Fibroblast of skin of right quadriceps (primary cell): Measurements from ENCODE around the gene TYK2.
"Not testable (repeated sequence)": the region's sequence is repeated elsewhere in the genome, so short reads cannot be mapped to it uniquely, and the experiment has no call there.

Experiments used
- DNase-seq: peaks from one replicate; pipeline ENCODE4 v3.0.0-alpha.2; 2013

TYK2 gene

GRCh38 chr19:10368101-10368803, 12.1 kb downstream of the TYK2 start:
- DNase-seq = no peak

DNA sequence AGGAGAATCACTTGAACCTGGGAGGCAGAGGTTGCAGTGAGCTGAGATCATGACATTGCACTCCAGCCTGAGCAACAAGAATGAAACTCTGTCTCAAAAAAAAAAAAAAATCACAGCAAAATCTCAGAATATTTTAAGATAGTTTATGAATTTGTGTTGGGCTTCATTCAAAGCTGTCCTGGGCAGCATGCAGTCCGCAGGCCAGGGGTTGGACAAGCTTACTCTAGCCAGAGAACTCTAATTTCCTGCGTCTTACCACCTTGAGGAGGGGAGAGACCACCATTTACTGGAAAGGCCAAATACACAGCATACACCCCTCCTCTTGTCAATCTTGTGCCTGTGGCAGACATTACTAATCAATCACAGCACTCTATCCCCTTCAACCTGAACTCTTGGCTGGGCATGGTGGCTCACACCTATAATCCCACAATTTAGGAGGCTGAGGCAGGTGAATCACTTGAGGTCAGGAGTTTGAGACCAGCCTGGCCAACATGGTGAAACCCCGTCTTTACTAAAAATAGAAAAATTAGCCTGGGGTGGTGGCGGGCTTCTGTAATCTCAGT, 13.3 kb downstream of the TYK2 start:
- DNase-seq = not testable (repeated sequence)

DNA sequence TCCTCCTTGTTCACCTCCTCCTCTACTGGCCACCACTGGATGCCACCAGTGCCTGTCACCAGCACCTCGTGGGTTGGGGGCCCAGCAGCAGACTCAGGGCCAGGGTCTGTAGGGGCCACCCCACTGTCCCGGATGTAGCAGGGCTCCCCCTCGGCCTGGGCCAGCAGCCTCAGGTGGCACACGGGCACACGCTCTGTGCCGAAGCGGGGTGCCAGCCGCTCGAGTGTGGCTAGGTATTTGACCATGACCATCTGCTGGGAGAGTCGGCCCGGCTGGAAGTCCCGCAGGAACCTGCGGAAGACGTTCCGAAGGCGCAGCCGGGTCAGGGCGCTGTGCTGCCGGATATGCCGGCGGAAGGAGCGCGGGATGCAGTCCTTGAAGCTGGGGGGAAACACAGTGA, 14.9 kb downstream of the TYK2 start:
- no peak for DNase-seq

DNA sequence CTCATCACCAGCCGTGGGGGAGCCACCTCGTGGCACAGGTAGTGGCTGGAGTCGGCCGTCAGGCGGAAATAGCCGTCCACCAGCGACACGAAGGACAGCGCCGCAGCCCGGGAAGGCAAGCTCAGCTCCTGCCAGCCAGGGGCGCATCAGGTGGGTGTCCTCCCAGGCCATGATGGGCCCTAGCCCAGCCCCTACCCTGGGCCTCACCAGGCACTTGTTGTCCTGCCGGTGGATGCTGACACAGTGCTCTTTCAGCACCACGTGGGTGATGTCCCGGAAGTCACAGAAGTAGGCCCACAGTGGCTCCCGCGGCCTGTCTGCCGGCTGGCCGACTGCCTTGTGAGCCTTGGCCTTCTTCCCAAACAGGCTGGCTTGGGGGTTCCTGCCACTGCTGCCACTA, 15.7 kb downstream of the TYK2 start:
- DNase-seq = no peak

- no peak for DNase-seq
Measured at GRCh38 chr19:10363789-10364281, 16.5 kb downstream of the TYK2 start.

- DNase-seq = no peak
Measured at GRCh38 chr19:10362259-10362658, 18.1 kb downstream of the TYK2 start.

DNA sequence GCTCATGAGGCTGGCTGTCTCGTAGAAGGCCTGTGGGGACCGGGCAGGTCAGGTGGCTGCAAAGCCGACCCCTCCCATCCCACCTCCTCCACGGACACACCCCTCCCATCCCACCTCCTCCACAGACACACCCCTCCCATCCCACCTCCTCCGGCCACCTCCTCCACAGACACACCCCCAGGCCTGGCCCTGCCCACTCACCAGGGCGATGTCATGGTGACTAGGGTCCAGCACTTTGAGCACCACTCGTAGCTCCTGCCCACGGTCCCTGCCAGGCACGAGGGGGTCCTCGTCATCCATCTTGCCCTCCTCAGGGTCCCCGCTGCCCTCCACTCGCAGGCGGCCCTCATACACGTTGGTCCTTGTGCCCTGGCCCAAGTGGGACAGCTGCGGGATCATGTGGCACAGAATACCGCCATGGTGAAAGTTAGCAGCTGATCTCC, 18.8 kb downstream of the TYK2 start:
- DNase-seq = no peak

DNA sequence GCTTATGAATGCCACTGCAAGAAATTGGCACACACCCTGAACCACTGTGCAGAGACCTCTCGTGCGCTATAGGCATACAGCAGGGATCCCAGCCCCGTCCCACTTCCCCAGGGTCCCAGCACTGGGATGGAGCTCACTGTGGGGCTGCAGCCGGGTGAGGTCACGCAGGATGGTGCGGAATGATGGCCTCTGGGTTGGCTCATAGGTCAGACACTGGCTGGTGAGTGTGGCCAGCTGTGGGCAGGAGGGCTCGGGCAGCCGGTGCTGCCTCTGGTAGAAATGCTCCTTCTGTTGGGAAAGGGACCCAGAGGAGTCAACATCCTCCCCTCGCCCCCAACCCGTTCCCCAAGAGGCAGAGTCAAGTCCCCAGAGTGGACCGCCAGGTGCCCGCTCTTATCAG, 23.9 kb downstream of the TYK2 start:
- no peak for DNase-seq

DNA sequence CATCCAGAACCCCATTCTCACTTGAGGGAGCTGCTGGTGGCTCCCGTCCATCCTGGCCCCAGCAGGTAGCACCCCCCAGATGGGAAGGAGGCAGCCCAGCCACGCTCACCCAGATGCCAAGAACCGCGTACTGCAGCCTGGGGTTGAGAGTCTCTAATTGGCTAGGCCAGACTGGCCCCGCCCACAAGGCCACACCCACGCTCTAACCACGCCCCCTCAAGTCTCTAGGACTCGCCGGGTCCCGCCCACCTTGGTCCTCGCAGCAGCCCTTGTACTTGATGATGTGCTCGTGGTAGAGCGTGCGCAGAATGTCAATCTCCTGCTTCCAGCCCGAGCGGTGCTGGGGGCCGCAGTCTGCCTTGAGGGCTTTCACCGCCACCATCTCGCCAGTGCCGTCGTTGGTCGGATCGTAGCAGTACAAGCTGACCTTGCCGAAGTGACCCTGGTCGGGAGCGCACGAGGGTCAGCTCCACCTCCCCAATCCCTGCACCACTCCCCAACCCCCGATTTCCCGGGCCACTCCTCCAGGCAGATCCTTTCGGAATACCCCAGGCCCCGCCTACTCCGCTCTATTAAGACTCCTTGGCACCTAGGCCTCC, 26.5 kb downstream of the TYK2 start:
- DNase-seq = peak; percentile 28

- DNase-seq = no peak
Measured at GRCh38 chr19:10352764-10353671, 27.4 kb downstream of the TYK2 start.

DNA sequence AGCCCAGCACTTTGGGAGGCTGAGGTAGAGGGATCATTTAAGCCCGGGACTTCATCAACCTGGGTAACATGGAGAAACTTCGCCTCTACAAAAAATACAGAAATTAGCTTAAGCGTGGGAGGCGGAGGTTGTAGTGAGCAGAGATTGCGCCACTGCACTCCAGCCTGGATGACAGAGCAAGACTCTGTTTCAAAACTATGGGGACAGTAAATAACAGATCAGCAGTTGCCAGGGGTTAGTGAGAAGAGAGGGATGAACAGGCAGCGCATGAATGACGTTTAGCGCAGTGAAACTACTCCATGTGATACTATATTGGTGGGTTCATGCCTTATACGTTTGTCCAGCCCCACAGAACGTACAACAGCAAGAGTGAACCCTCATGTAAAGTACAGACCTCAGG, 33.9 kb downstream of the TYK2 start:
- DNase-seq = no peak

DNA sequence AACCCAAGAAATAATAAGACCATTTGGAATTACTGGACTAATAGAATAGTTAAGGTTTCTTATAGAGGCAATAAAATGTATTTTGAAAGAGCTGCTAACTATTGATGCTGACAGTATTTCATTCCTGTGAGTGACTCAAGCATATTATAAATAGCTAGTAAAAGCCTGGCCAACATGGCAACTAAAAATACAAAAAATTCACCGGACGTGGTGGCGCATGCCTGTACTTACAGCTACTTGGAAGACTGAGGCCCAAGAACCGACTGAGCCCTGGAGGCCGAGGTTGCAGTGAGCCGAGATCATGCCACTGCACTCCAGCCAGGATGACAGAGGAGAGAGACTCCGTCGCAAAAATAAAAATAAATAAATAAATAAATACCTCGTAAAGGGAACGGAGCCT, 35.6 kb downstream of the TYK2 start:
- DNase-seq = peak; percentile 9

DNA sequence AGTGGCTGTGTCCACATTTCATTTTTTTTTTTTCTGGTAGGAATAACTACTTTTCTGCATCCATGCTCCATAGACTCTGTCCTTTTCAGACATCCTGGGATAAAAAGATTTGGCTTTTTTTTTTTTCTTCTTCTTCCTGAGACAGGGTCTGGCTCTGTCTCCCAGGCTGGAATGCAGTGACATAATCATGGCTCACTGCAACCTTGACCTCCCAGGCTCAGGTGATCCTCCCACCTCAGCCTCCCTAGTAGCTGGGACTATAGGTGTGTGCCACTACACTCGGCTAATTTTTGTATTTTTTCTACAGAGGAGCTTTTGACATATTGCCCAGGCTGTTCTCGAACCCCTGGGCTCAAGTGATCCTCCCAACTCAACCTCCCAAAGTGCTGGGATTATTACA, 36.9 kb downstream of the TYK2 start:
- DNase-seq = no peak

GRCh38 chr19:10339977-10340376, 40.4 kb downstream of the TYK2 start:
- DNase-seq = no peak

- no peak for DNase-seq
Measured at GRCh38 chr19:10339380-10339960, 40.9 kb downstream of the TYK2 start, which contains the start of gene ICAM3. ICAM3 (minus strand) TSS chr19:10339624; CDS start chr19:10339614, 10 bp downstream.

GRCh38 chr19:10338940-10339339, 41.4 kb downstream of the TYK2 start:
- DNase-seq = no peak

DNA sequence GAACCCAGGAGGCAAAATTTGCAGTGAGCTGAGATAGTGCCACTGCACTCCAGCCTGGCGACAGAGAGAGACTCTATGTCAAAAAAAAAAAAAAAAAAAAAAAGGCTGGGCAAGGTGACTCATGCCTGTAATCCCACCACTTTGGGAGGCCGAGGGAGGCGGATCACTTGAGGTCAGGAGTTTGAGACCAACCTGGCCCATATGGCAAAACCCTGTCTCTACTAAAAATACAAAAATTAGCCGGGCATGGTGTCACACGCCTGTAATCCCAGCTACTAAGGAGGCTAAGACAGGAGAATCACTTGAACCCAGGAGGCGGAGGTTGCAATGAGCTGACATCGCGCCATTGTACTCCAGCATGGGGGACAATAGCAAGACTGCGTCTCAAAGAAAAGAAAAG, 43.6 kb downstream of the TYK2 start:
- not testable (repeated sequence) for DNase-seq

DNA sequence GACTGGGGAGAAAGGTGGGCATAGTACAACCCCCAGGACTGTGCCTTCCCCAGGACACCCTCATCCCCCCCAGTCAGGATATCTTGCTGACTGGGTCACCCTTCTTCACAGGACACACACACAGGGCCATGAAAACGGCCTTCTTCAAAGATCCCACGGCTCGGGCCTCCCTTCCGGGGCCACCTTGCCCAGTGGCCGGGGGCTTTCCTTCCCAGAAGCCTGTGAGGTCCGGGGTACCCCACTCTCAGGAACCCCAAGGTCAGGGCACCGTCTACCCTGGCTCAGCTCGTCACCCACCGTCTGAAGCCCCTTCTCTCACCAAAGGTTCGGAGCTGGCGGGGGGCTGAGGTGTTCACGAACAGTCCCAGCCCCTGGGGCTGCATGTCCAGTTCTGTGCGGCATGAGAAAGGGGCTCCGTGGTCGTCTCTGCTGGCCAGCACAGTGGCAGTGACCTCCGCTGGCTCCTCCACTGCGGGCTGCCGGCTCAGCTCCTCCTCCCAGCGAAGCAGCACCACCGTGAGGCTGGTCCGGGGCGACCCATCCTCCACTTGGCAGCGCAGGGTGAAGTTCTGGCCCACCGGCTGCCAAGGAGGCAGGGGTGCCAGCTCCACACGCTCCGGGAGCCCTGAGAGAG, 44.9 kb downstream of the TYK2 start:
- no peak for DNase-seq

GRCh38 chr19:10334588-10335351, 45.6 kb downstream of the TYK2 start:
- DNase-seq = peak; percentile 85

GRCh38 chr19:10333758-10334587, 46.4 kb downstream of the TYK2 start:
- no peak for DNase-seq
